OCI-LY7 (cell line): ENCODE results near the gene INO80E.

Experiments
- EZH2phosphoT487 ChIP-seq: fragments of 200-600 bp; sonication (generic); IDR thresholded peaks from 2 replicates; pipeline ENCODE4 v1.6.1; 2018; ENCODE audit warnings: low read depth, borderline replicate concordance, mild to moderate bottlenecking, mixed run types, antibody characterized with exemption, low read length, moderate library complexity, mixed read lengths
- TF ChIP-seq, protein P1 (sequence below): fragments of 200-600 bp; sonication (generic); conservative IDR thresholded peaks from 2 replicates; pipeline ENCODE4 v1.5.1; 2014; ENCODE audit warnings: mild to moderate bottlenecking, antibody characterized with exemption, low read length, moderate library complexity, mixed read lengths

DNA sequence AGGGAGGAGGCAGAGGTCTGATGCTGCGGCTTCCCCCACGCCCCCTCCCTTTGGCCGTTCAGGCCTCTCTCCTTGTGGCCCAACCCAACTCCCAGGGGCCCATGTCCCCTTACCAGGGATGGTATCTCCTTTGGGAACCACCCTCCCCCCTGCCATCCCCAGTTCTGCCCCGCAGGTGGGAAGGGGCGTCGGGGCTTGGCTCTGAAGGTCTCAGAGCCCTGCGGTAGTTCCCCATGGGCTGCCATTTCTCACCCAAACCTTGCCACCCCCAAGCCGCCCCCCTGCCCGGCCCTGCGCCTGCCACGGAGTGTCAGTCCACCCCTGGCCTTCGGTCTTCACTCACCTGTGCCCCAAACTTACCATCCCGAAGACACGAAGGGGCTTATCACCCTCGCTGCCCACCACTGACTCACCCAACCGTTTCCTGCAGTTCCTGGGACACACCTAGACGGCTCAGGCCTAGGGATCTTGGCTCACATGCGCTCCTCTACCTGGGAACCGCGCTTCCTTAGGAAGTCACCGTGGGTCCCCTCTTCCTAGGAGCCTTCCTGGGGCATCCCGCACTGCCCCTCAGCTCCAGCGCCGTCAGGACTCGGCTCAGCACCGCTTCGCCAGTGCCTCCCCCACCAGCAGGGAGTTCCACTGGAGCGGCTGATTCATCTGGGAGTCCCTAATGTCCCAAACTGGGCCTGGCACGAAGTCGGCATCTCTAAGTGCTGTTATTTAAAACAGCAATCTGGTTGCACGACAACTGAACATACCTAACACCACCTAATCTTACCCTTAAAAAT is 15.9 kb downstream of the INO80E start:
- TF ChIP-seq, protein P1, sequence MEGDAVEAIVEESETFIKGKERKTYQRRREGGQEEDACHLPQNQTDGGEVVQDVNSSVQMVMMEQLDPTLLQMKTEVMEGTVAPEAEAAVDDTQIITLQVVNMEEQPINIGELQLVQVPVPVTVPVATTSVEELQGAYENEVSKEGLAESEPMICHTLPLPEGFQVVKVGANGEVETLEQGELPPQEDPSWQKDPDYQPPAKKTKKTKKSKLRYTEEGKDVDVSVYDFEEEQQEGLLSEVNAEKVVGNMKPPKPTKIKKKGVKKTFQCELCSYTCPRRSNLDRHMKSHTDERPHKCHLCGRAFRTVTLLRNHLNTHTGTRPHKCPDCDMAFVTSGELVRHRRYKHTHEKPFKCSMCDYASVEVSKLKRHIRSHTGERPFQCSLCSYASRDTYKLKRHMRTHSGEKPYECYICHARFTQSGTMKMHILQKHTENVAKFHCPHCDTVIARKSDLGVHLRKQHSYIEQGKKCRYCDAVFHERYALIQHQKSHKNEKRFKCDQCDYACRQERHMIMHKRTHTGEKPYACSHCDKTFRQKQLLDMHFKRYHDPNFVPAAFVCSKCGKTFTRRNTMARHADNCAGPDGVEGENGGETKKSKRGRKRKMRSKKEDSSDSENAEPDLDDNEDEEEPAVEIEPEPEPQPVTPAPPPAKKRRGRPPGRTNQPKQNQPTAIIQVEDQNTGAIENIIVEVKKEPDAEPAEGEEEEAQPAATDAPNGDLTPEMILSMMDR = no peak
- TF ChIP-seq EZH2phosphoT487 = no peak
